Measurements from ENCODE around the gene SON.
"Not testable (repeated sequence)": the region's sequence is repeated elsewhere in the genome, so short reads cannot be mapped to it uniquely, and the experiment has no call there.

SON gene

DNA sequence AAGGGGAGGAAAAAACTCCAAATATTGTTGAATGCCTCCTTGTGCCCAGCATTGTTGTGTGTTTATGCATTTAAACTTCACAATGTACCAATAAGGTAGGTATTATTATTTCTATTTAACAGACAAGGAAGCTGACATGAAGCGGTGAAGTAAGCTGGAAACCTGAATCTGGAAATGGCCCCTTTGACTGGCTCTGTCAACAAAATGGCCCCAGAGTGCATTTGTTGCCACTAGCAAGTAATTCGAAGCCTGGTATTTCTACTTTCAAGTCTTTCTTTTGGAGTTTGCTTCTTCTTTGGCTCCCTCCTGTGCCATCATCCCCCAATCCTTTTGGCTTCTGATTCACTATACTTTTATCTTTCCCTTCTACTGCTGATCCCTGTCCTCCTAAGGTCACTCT lies 75.6 kb downstream of the SON start:
- Histone ChIP-seq H3K4me3 (ENCODE audit: low read depth, low read length) (no peak overlapping the region), H3K36me3 (ENCODE audit: control insufficient read depth, insufficient read depth, low read length) (peaks cover 14% of the 10 kb centered on the region), H3K4me1 (ENCODE audit: control insufficient read depth, insufficient read depth, low read length) (peaks cover 10% of the 10 kb centered on the region; the same call in 1 of the 2 replicates), H3K27ac (ENCODE audit: low read depth, low read length) (no peak overlapping the region), H3K9ac (ENCODE audit: low read length) (no peak overlapping the region), H3K9me3 (ENCODE audit: control insufficient read depth, insufficient read depth, low read depth, low read length) (no peaks in the 10 kb centered on the region), H3K27me3 (ENCODE audit: control insufficient read depth, insufficient read depth, low read length) (no peaks in the 10 kb centered on the region)

- H3K27me3 ChIP-seq (ENCODE audit: control insufficient read depth, insufficient read depth, low read length): no peaks in the 10 kb centered on the region
- H3K9me3 ChIP-seq (ENCODE audit: control insufficient read depth, insufficient read depth, low read depth, low read length): no peaks in the 10 kb centered on the region
- peaks cover 16% of the 10 kb centered on the region for H3K36me3 ChIP-seq (ENCODE audit: control insufficient read depth, insufficient read depth, low read length)
- H3K27ac ChIP-seq (ENCODE audit: low read depth, low read length): no peak overlapping the region
- H3K4me1 ChIP-seq (ENCODE audit: control insufficient read depth, insufficient read depth, low read length): peaks cover 10% of the 10 kb centered on the region; the same call in 1 of the 2 replicates
- no peak overlapping the region for H3K9ac ChIP-seq (ENCODE audit: low read length)
- H3K4me3 ChIP-seq (ENCODE audit: low read depth, low read length): no peak overlapping the region
Observed at GRCh38 chr21:33619726-33620125, 76.9 kb downstream of the SON start.

GRCh38 chr21:33622253-33622652 lies 79.4 kb downstream of the SON start:
- no peak overlapping the region for H3K27ac ChIP-seq (ENCODE audit: low read depth, low read length)
- H3K4me1 ChIP-seq (ENCODE audit: control insufficient read depth, insufficient read depth, low read length): peaks cover 10% of the 10 kb centered on the region; the same call in 1 of the 2 replicates
- no peak overlapping the region for H3K4me3 ChIP-seq (ENCODE audit: low read depth, low read length)
- H3K36me3 ChIP-seq (ENCODE audit: control insufficient read depth, insufficient read depth, low read length): peaks cover 16% of the 10 kb centered on the region
- H3K9ac ChIP-seq (ENCODE audit: low read length): no peak overlapping the region
- no peaks in the 10 kb centered on the region for H3K27me3 ChIP-seq (ENCODE audit: control insufficient read depth, insufficient read depth, low read length)
- no peaks in the 10 kb centered on the region for H3K9me3 ChIP-seq (ENCODE audit: control insufficient read depth, insufficient read depth, low read depth, low read length)

DNA sequence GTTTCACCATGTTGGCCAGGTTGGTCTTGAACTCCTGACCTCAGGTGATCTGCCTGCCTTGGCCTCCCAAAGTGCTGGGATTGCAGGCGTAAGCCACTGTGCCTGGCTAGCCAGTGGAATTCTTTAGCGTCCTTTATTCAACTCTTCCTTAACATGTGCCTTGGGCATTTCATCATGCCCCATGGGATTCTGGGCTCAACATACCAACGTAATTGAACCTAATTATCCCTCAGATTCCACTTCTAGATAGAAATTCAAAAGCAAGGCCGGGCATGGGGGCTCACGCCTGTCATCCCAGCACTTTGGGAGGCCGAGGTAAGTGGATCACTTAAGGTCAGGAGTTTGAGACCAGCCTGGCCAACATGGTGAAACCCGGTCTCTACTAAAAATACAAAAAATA lies 83.3 kb downstream of the SON start:
- H3K4me3 ChIP-seq (ENCODE audit: low read depth, low read length); H3K9ac ChIP-seq (ENCODE audit: low read length); H3K4me1 ChIP-seq (ENCODE audit: control insufficient read depth, insufficient read depth, low read length); H3K9me3 ChIP-seq (ENCODE audit: control insufficient read depth, insufficient read depth, low read depth, low read length); H3K27ac ChIP-seq (ENCODE audit: low read depth, low read length); H3K27me3 ChIP-seq (ENCODE audit: control insufficient read depth, insufficient read depth, low read length): not testable (repeated sequence)
- H3K36me3 ChIP-seq (ENCODE audit: control insufficient read depth, insufficient read depth, low read length): peaks cover 21% of the 10 kb centered on the region
